HG03025 (cell line): ENCODE results near the gene HEXD.
A peak's percentile ranks its signal among the peaks of the same experiment; 100 is the strongest.
"Not testable (repeated sequence)": the region's sequence is repeated elsewhere in the genome, so short reads cannot be mapped to it uniquely, and the experiment has no call there.

ENCODE experiments used
- ATAC-seq: cut with Tn5 transposase; IDR thresholded peaks from one replicate; pipeline ENCODE4 v1.9.1; 2021; ENCODE audit warnings: mild to moderate bottlenecking, moderate library complexity; ENCODE audit not compliant: unreplicated experiment, low FRiP score

The HEXD gene

GRCh38 chr17:82450357-82451106 is 32.4 kb downstream of the HEXD start, which contains the start of gene CYBC1:
Gene CYBC1 (minus strand): TSS chr17:82450752. CDS start chr17:82449254, 1,498 bp downstream.
- ATAC-seq = peak; percentile 67

- ATAC-seq = no peak
These were observed 34.0 kb downstream of the HEXD start for GRCh38 chr17:82452162-82452561.

DNA sequence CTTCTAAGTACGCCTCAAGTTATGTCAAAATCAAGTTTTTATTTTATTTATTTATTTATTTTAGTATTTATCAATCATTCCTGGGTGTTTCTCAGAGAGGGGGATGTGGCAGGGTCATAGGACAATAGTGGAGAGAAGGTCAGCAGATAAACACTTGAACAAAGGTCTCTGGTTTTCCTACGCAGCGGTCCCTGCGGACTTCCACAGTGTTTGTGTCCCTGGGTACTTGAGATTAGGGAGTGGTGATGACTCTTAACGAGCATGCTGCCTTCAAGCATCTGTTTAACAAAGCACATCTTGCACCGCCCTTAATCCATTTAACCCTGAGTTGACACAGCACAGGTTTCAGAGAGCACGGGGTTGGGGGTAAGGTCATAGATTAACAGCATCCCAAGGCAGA is 35.0 kb downstream of the HEXD start:
- ATAC-seq = not testable (repeated sequence)

DNA sequence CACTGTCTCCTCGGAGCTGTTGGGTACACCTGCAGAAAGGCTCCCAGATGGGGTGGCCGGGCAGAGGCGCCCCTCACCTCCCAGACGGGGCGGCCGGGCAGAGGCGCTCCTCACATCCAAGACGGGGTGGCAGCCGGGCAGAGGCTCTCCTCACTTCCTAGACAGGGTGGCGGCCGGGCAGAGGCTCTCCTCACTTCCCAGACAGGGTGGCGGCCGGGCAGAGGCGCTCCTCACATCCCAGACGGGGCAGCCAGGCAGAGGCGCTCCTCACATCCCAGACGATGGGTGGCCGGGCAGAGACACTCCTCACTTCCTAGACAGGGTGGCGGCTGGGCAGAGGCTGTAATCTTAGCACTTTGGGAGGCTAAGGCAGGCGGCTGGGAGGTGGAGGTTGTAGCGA is 35.6 kb downstream of the HEXD start:
- ATAC-seq = not testable (repeated sequence)

DNA sequence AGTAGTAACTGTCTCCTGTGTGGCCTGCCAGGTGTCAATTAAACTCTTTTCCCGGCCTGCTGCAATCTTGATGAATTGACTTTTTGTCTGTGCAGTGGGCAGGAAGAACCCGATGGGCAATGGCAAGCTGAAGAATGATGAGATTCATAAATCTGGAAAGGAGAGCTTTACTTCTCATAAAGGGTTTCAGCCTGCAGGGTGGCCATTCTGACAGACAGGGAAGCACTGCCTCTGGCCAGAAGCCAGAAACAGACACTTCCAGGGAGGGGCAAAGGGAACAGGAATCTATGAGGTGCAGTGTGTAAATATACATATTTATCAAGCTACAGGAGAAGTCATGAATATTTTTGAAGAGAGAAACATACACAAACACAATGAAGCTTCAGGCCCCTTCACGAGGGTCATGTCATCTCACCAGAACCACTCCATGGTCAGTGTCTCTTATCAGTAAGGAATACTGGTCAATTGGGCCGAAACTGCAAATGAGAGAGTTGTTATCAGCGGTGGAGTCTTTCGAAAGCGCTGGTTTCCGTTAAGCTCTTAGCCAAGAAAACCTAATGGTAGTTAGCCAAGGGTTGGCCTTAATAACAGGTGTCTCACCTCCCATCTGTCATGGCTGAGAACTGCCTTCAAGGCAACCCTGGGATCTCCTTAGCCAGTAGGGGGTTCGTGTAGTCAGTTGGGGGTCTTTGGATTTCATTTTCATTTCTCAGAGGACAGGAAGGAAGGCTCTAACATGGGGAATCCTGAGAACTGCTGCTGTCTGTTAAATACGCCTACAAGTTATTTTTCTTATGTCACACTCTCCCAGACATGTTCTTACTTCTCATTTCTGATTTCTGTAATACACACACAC is 39.2 kb downstream of the HEXD start:
- no peak for ATAC-seq

DNA sequence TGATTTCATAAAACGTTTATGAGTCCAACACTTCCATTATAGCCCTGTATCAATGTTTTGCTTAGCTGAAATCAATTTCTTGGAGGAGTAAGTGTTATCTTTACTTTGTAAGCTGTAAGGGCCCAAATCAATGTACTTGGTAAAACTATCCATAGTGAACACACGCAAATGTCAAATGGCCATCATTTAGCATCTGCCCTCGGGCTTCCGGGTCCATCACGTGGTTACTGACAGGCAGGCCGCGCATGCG is 39.7 kb downstream of the HEXD start:
- no peak for ATAC-seq

DNA sequence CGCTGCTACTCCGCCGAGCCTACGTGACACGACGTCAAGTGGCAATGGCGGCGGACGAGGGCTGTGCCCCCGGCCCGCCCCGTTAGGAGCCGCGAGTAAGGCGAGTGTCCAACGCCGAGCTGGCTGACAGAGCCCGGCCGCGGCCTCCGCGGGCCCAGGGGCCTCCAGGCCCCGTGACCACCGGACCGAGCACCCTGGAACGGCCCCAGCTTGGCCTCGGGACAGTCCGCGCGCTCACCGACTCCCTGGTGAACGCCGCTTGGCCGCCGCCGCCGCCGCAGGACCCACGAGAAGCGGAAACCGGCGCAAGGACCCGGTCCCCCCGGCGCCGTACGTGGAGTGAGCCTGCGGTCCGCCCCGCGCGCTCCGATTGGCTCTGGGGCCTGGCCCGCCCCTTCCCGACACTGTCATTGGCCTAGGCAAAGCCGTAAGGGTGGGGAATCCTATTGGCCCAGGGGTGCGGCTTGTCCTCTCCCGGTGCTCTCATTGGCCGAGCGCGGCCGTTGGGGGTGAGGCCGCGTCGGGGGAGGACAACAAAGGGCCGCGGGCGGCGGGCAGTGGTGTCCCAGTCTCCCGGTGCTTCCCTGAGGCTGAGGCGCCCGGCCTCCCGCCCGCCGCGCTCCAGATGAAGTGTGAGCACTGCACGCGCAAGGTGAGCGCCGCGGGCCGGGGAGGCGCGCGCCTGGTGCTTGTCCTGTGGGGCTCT is 40.2 kb downstream of the HEXD start, which contains the start of gene NARF:
TSS of gene NARF (plus strand) at position 563 of the 706 bp plus-strand sequence. CDS start at position 626, 63 bp downstream.
- peak; percentile 87 for ATAC-seq

DNA sequence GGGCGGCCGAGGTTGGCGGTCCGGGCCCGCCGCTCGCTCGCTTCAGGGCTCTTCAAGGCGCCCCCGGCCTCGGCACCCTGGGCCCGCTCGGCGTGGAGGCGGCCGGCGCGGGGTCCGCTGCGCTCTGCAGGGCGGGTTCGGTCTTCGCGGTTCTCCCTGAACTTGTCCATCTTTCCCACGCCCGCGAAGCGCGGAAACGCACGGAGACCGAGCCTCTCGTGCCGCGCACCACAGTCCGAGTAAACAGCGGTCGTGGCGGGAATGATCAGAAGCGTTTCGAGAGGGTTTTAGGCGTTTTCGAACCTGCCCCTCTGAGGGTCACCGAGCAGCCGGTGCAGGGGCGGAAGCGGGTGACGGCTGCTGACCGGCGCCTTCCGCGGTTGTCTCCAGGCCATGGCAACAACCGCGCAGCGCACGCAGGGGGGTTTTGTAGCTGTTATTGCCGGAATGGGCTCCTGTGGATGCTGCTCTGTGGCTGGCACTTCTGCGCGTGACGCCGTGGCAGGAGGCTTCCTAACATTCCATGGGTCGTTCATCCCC is 40.8 kb downstream of the HEXD start:
- no peak for ATAC-seq

DNA sequence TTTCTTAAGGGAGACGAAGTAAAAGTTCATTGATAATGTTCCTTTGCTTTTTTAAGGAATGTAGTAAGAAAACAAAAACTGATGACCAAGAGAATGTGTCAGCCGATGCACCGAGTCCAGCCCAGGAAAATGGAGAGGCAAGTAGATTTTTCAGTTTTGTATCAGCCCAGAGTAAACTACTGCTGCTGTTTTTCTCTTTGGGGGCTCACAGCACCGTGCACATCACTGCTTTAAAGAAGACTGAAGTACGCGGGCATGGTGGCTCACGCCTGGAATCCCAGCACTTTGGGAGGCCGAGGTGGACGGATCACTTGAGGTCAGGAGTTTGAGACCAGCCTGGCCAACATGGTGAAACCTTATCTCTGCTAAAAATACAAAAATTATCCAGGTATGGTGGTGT is 41.8 kb downstream of the HEXD start:
- not testable (repeated sequence) for ATAC-seq

DNA sequence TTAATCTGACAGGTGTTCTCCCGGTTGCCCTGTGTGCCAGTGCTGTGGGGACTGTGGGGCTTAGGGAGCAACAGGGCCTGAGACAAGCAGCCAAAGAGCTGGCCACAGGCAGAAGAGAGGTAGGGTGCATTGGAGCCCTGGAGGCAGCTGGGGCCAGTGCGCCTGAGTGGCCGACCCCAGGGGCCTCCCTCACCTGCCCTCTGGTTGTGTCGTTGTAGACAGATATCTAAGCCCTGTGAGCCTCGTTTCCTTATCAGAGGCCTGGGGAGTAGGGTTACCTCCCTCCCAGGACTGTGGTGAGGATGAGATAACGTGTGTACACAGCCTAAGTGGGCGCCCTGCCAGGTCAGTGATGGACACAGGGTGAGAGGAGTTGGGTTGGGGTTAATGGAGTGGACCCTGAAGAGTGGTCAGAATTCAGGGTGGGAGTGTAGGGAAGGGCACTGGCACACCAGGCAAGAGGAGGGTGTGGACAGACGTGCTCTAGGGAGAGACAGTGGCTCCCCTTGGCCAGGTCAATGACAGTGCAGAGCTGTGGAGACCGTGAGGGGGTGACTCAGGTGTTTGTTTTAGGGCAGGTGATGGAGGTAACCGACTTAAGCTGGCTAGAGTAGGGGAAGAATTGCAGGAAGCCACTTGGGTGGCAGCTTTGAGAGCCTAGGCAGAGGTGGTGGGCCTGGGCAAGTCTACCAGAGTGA is 43.8 kb downstream of the HEXD start:
- no peak for ATAC-seq

DNA sequence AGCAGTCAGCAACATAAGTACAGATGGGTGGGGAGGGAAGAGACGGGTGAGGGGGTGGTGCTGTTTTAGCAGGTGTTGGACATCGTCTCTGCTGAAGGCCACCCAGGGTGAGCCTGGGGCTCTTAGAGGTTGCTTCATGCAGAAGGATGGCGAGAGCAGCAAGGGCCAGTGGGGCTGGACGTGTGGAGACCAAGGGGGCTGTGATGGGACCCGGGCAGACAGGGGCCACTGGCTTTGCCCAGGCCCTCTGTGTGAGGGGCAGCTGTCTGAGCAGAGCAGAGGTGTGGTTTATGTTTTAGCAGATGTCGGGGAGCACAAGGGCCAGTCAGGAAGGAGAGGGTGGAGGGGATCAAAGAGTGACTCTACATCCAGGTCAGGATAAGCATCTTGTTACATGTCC is 45.2 kb downstream of the HEXD start:
- no peak for ATAC-seq

DNA sequence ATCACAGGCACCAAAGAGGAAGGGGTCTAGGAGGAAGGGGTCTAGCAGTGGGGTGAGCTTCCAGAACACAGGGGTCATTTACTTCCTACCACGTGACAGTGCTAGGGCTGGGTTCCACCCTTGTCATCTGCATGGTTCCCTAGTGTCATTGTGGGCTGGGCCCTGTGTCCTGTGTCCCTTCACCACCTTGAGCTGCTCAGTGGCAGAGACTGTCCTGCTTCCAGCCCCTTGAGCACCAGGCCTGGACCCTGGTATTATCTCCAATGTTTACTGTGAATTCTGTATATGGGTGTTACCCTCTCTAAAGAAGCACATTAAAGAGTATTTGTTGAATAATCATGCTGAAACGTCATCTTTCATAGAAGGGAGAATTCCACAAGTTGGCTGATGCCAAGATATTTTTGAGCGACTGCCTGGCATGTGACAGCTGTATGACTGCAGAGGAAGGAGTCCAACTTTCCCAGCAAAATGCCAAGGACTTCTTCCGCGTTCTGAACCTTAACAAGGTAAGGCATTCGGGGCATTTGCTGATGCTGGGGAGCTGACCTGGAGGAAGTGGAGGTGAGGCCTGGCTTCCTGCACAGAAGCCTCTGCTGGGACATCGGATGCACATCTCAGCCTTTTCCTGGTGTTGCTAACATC is 45.9 kb downstream of the HEXD start:
- no peak for ATAC-seq

GRCh38 chr17:82464567-82464929 is 46.4 kb downstream of the HEXD start:
- ATAC-seq = no peak

- ATAC-seq = no peak
These were observed 47.0 kb downstream of the HEXD start for GRCh38 chr17:82465023-82465603.

DNA sequence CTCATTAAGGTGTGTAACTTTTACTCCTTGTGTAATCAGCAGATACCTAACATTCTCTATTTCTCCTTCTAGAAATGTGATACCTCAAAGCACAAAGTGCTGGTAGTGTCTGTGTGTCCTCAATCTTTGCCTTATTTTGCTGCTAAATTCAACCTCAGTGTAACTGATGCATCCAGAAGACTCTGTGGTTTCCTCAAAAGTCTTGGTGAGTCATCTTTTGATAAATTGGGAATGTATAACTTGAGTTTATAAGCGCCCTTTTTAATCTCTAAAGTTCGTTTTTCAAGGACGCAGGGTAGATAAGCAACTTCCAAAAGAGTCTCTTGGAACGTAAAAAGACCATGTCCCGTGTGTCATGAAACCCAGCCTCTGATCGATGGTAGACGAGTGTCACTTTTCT is 50.5 kb downstream of the HEXD start:
- no peak for ATAC-seq

GRCh38 chr17:82470065-82470464 is 51.9 kb downstream of the HEXD start:
- no peak for ATAC-seq

DNA sequence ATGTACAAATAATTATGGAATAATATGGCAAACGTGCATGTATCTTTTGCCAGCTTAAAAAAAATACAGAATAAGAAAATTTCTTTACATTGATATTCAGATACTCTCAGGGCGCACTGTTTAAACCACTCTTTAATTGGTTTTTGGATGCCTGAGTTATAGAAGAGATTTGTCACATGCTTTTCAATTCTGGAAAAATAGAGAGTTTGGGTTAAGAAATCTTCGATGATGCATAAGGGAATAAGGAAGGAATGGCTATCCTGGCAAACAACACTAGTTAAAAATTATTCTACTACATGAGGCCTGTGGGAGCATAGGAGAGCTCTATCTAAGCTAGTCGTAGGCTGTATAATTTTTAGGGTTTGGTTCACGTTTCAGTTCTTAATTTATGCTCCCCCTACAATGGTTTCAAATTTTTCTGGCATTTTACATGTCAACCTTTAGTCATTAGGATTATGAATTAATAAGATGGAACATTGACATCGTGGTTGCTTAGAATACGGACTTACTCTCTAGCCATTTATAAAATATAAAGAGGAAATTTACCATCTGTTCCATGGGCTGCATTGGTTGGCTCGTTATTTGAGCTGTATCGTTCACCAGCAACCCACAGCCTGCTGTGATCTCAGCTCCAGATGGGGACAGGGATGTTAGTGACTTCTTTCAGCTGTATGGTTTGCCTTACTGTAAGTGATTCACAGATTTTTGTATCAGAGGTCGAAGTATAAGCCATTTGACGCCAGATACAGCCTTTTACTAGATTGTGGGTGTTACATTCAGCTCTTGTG is 56.3 kb downstream of the HEXD start:
- no peak for ATAC-seq

DNA sequence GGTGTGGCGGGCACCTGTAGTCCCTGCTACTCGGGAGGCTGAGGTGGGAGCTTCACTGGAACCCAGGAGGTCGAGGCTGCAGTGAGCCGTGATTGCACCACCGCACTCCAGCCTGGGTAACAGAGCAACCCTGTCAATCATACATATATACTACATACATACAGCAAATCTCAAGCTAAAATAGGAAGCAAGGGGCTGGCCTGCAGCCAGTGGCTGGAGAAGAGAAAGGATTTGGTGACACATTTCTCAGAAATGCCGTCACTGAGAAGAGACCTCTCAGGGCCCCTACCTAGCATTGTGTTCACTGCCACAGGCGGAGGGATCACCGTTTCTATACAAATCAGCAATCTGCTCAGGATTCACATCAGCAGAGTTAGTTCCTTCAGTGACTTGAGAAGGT is 57.3 kb downstream of the HEXD start:
- no peak for ATAC-seq

DNA sequence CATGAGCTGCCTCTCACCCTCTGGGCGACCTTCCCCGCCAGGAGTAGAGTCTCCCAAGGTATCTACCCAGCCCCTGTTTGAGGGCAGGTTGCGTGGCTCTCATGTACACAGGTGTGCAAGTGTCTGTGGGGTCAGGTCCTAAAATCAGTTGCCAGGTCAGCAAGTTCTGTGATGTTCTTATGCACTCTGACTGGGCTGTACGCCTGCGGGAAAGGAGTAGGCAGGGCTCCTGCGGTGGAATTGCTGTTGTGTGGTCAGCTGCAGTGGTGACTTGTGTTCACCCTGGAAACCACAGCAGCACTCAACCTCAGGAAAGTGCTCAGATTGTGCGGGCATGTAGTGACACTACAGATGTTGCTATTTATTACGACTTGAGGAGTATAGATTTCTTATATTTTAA is 59.8 kb downstream of the HEXD start:
- no peak for ATAC-seq
